HepG2 (cell line): ENCODE results near the gene ZNF148. TPM values are rescaled to one million over a fixed set of nuclear protein-coding genes. Genes with fewer than 3 reads are reported as not detected.
A peak's percentile ranks its signal among the peaks of the same experiment; 100 is the strongest.

Source experiments
- AGO2 ChIP-seq: fragments of 200-400 bp; formaldehyde crosslinking; optimal IDR thresholded peaks from 2 replicates; pipeline ENCODE3; 2017; ENCODE audit warnings: mild to moderate bottlenecking, low read depth, low read length, moderate library complexity
- ATF7 ChIP-seq, 2 experiments: fragments of 450-650 bp in 1 of 2; sonication (generic) in 1 of 2; formaldehyde crosslinking in 1 of 2; IDR thresholded peaks; 2 replicates each; pipeline versions ENCODE4 v1.4.0 to v1.6.1; 2016 to 2020; ENCODE audit warnings: antibody characterized with exemption in 1 of 2, mild to moderate bottlenecking in 1 of 2, missing genetic modification reagents in 1 of 2
- CCDC6 ChIP-seq: sonication (generic); formaldehyde crosslinking; IDR thresholded peaks from 2 replicates; pipeline ENCODE4 v1.8.1; 2022; ENCODE audit warnings: mild to moderate bottlenecking, missing genetic modification reagents, moderate library complexity
- GMEB2 ChIP-seq: IDR thresholded peaks from 2 replicates; pipeline ENCODE4 v1.6.1; 2016; ENCODE audit warnings: missing biosample characterization, missing genetic modification reagents, low read depth
- HMGA1 ChIP-seq: sonication (generic); formaldehyde crosslinking; conservative IDR thresholded peaks from 2 replicates; pipeline ENCODE4 v1.4.0; 2020; ENCODE audit warnings: missing genetic modification reagents
- IRX3 ChIP-seq: sonication (generic); formaldehyde crosslinking; IDR thresholded peaks from 2 replicates; pipeline ENCODE4 v1.8.1; 2023; ENCODE audit warnings: mild to moderate bottlenecking, low read depth, missing genetic modification reagents, borderline replicate concordance
- ISL2 ChIP-seq: sonication (generic); formaldehyde crosslinking; IDR thresholded peaks from 2 replicates; pipeline ENCODE4 v1.5.0; 2020; ENCODE audit warnings: missing genetic modification reagents
- MAX ChIP-seq: IDR thresholded peaks from 2 replicates; pipeline ENCODE4 v1.6.1; 2012; ENCODE audit warnings: inconsistent platforms
- MED8 ChIP-seq: sonication (generic); formaldehyde crosslinking; IDR thresholded peaks from 2 replicates; pipeline ENCODE4 v1.8.1; 2023; ENCODE audit warnings: mild to moderate bottlenecking, missing genetic modification reagents; ENCODE audit not compliant: insufficient replicate concordance
- NR2C2 ChIP-seq: sonication (generic); formaldehyde crosslinking; IDR thresholded peaks from 2 replicates; pipeline ENCODE4 v1.4.0; 2020; ENCODE audit warnings: missing genetic modification reagents, mild to moderate bottlenecking, moderate library complexity, borderline replicate concordance
- PLRG1 ChIP-seq: fragments of 450-650 bp; conservative IDR thresholded peaks from 2 replicates; pipeline ENCODE4 v1.6.1; 2016
- RXRB ChIP-seq: IDR thresholded peaks from 2 replicates; pipeline ENCODE4 v1.6.1; 2016; ENCODE audit warnings: borderline replicate concordance, missing genetic modification reagents, missing compliant biosample characterization
- SRSF4 ChIP-seq: fragments of 200-400 bp; formaldehyde crosslinking; IDR thresholded peaks from one replicate; pipeline ENCODE4 v1.6.1; 2018; ENCODE audit warnings: mild to moderate bottlenecking, low read depth, low read length, moderate library complexity; ENCODE audit not compliant: poor library complexity, severe bottlenecking
- TFDP2 ChIP-seq: sonication (generic); formaldehyde crosslinking; IDR thresholded peaks from 2 replicates; pipeline ENCODE4 v1.4.0; 2020; ENCODE audit warnings: missing genetic modification reagents
- ZC3H4 ChIP-seq: sonication (generic); formaldehyde crosslinking; IDR thresholded peaks from 2 replicates; pipeline ENCODE4 v1.4.0; 2020; ENCODE audit warnings: missing genetic modification reagents, borderline replicate concordance
- ZFX ChIP-seq: sonication (generic); formaldehyde crosslinking; IDR thresholded peaks from 2 replicates; pipeline ENCODE4 v1.4.0; 2020; ENCODE audit warnings: mild to moderate bottlenecking, low read depth, missing genetic modification reagents, moderate library complexity
- ZNF317 ChIP-seq: sonication (generic); formaldehyde crosslinking; IDR thresholded peaks from 2 replicates; pipeline ENCODE4 v1.5.0; 2020; ENCODE audit warnings: mild to moderate bottlenecking, missing genetic modification reagents
- ZNF510 ChIP-seq: sonication (generic); formaldehyde crosslinking; IDR thresholded peaks from 2 replicates; pipeline ENCODE4 v1.4.0; 2020; ENCODE audit warnings: low read depth, mild to moderate bottlenecking, missing genetic modification reagents
- ZNF543 ChIP-seq: sonication (generic); formaldehyde crosslinking; IDR thresholded peaks from 2 replicates; pipeline ENCODE4 v1.4.0; 2020; ENCODE audit warnings: mild to moderate bottlenecking, missing genetic modification reagents
- ZNF558 ChIP-seq: sonication (generic); formaldehyde crosslinking; IDR thresholded peaks from 2 replicates; pipeline ENCODE4 v1.9.0; 2022; ENCODE audit warnings: mild to moderate bottlenecking, missing genetic modification reagents, borderline replicate concordance
- ZNF607 ChIP-seq: sonication (generic); formaldehyde crosslinking; IDR thresholded peaks from 2 replicates; pipeline ENCODE4 v1.5.1; 2020; ENCODE audit warnings: missing genetic modification reagents, mild to moderate bottlenecking, borderline replicate concordance
- ZNF639 ChIP-seq: conservative IDR thresholded peaks from 2 replicates; pipeline ENCODE4 v1.6.1; 2018; ENCODE audit warnings: missing genetic modification reagents
- ZNF776 ChIP-seq: sonication (generic); formaldehyde crosslinking; IDR thresholded peaks from 2 replicates; pipeline ENCODE4 v1.4.0; 2020; ENCODE audit warnings: mild to moderate bottlenecking, missing genetic modification reagents
- ZNF790 ChIP-seq: sonication (generic); formaldehyde crosslinking; IDR thresholded peaks from 2 replicates; pipeline ENCODE4 v1.8.0; 2022; ENCODE audit warnings: missing genetic modification reagents, mild to moderate bottlenecking, borderline replicate concordance
- ZNF850 ChIP-seq: sonication (generic); formaldehyde crosslinking; conservative IDR thresholded peaks from 2 replicates; pipeline ENCODE4 v1.9.0; 2021; ENCODE audit warnings: mild to moderate bottlenecking, missing genetic modification reagents
- ZNF883 ChIP-seq: sonication (generic); formaldehyde crosslinking; IDR thresholded peaks from 2 replicates; pipeline ENCODE4 v1.5.1; 2020; ENCODE audit warnings: mild to moderate bottlenecking, missing genetic modification reagents; ENCODE audit errors: not compliant biosample characterization
- polyA plus RNA-seq, 8 experiments: library from polyadenylated mRNA; depleted of rRNA in 3 of 8; stranded (reverse) in 7 of 8; unstranded in 1 of 8; fragments of >200 nt; fragmentation: Illumina TruSeq in 4 of 8; extraction: Trizol in 4 of 8; gene quantifications; 2 replicates each; pipeline versions ENCODE4 v1.2.1 to v1.2.3, GENCODE V29; 2011 to 2016; ENCODE audit warnings: low read depth in 4 of 8, missing spikeins in 1 of 8, mixed read lengths in 1 of 8; ENCODE audit not compliant: insufficient read depth in 1 of 8
- total RNA-seq, 5 experiments: library from RNA; depleted of rRNA; stranded (reverse); fragments of >200 nt; fragmentation: Illumina TruSeq; extraction: Trizol; gene quantifications; 2 replicates each; pipeline ENCODE4 v1.2.3, GENCODE V29; 2016; ENCODE audit warnings: low read depth in 1 of 5

The ZNF148 gene
- total and polyA plus RNA-seq, 2 of the 13 experiments (the other 11 are each of a cell fraction or from before 2014, with no cell fraction given) = 10.6 to 36.1 TPM

GRCh38 chr3:125357032-125357658 is 18.0 kb downstream of the ZNF148 start (continued):
- peak; percentile 36; the same call in 1 of the 2 replicates for TF ChIP-seq TFDP2 (CRISPR knock-in tag)
- TF ChIP-seq ZNF317 (CRISPR knock-in tag) = 0 out of 2 replicates have a peak, but pooled peaks have one; percentile 18
- TF ChIP-seq PLRG1 = no peak
- TF ChIP-seq MAX = peak; percentile 82
- TF ChIP-seq ZNF776 = 0 out of 2 replicates have a peak, but pooled peaks have one; percentile 50
- 0 out of 2 replicates have a peak, but pooled peaks have one; percentile 42 for TF ChIP-seq ZNF510
- no peak for TF ChIP-seq ZNF558
- no peak for TF ChIP-seq MED8 (CRISPR knock-in tag)
- TF ChIP-seq AGO2 = peak; percentile 73
- TF ChIP-seq ZNF607 (CRISPR knock-in tag) = peak; percentile 49; the same call in 1 of the 2 replicates
- TF ChIP-seq GMEB2 = peak; percentile 70
- TF ChIP-seq ATF7 (IDR thresholded peaks at IDR 0.05) = no peak
- 0 out of 2 replicates have a peak, but pooled peaks have one; percentile 35 for TF ChIP-seq ATF7 (CRISPR knock-in tag; IDR thresholded peaks at IDR 0.05)
- peak; percentile 14; the same call in 1 of the 2 replicates for TF ChIP-seq RXRB (CRISPR knock-in tag)
- TF ChIP-seq ZNF790 (CRISPR knock-in tag) = no peak
- peak; percentile 86 for TF ChIP-seq ZNF883
- no peak for TF ChIP-seq ZNF850 (CRISPR knock-in tag)
- TF ChIP-seq ZNF543 (CRISPR knock-in tag) = peak; percentile 49
- TF ChIP-seq NR2C2 (CRISPR knock-in tag) = peak; percentile 16; the same call in 1 of the 2 replicates
- TF ChIP-seq ISL2 (CRISPR knock-in tag) = peak; percentile 66
- 0 out of 2 replicates have a peak, but pooled peaks have one; percentile 42 for TF ChIP-seq ZNF639 (CRISPR knock-in tag)
- no peak; the same call in 1 of the 2 replicates for TF ChIP-seq CCDC6
- TF ChIP-seq IRX3 = peak; percentile 69; the same call in 1 of the 2 replicates
- TF ChIP-seq SRSF4 = no peak
- peak; percentile 89 for TF ChIP-seq ZFX
- TF ChIP-seq ZC3H4 (CRISPR knock-in tag) = peak; percentile 32; the same call in 1 of the 2 replicates
- no peak for TF ChIP-seq HMGA1 (CRISPR knock-in tag)
